DOHH2 (cell line): Measurements from ENCODE around the gene FOXC2.

Experiments used
- H3F3A ChIP-seq: fragments of 200-600 bp; sonication (generic), shearing (Covaris generic); 2 replicates; pipeline ENCODE4 v1.6.0; 2016; ENCODE audit warnings: antibody characterized with exemption, mild to moderate bottlenecking; ENCODE audit not compliant: control insufficient read depth, insufficient read depth
- H3K27ac ChIP-seq: fragments of 200-600 bp; sonication (generic); 2 replicates; pipeline ENCODE4 v1.5.1; 2014; ENCODE audit warnings: low read depth, mild to moderate bottlenecking, low read length, moderate library complexity
- H3K27me3 ChIP-seq: fragments of 200-600 bp; sonication (generic); 2 replicates; pipeline ENCODE4 v1.6.1; 2014; ENCODE audit warnings: mild to moderate bottlenecking, low read length, mixed read lengths; ENCODE audit not compliant: control insufficient read depth
- H3K36me3 ChIP-seq: fragments of 200-600 bp; sonication (generic); 2 replicates; pipeline ENCODE4 v1.6.1; 2014; ENCODE audit warnings: mild to moderate bottlenecking, low read length, moderate library complexity, mixed read lengths; ENCODE audit not compliant: control insufficient read depth
- H3K4me1 ChIP-seq: fragments of 200-600 bp; sonication (generic); 2 replicates; pipeline ENCODE4 v1.6.1; 2014; ENCODE audit warnings: mild to moderate bottlenecking, low read length, mixed read lengths; ENCODE audit not compliant: control insufficient read depth
- H3K4me2 ChIP-seq: fragments of 200-600 bp; sonication (generic); 2 replicates; pipeline ENCODE4 v1.6.0; 2014; ENCODE audit warnings: mild to moderate bottlenecking, low read length, moderate library complexity
- H3K4me3 ChIP-seq: fragments of 200-600 bp; sonication (generic); 2 replicates; pipeline ENCODE4 v1.5.1; 2014; ENCODE audit warnings: mild to moderate bottlenecking, low read length, mixed read lengths
- H3K79me2 ChIP-seq: fragments of 200-600 bp; sonication (generic); 2 replicates; pipeline ENCODE4 v1.6.1; 2014; ENCODE audit warnings: mild to moderate bottlenecking, low read length, mixed read lengths; ENCODE audit not compliant: control insufficient read depth
- H3K9me2 ChIP-seq: fragments of 200-600 bp; sonication (generic); replicated peaks from 2 replicates; pipeline ENCODE4 v1.6.1; 2014; ENCODE audit warnings: mild to moderate bottlenecking, low read length, mixed read lengths; ENCODE audit not compliant: control insufficient read depth
- H3K9me3 ChIP-seq: fragments of 200-600 bp; sonication (generic); 2 replicates; pipeline ENCODE4 v1.6.1; 2014; ENCODE audit warnings: antibody characterized with exemption, low read length, mixed read lengths; ENCODE audit not compliant: control insufficient read depth, insufficient read depth
- H4K20me1 ChIP-seq: fragments of 200-600 bp; sonication (generic); 2 replicates; pipeline ENCODE4 v1.6.0; 2014; ENCODE audit warnings: low read depth, mild to moderate bottlenecking, antibody characterized with exemption, low read length, moderate library complexity; ENCODE audit not compliant: control insufficient read depth, insufficient read depth
- EZH2phosphoT487 ChIP-seq: fragments of 200-600 bp; sonication (generic); IDR thresholded peaks from 2 replicates; pipeline ENCODE4 v1.6.1; 2017; ENCODE audit warnings: borderline replicate concordance, mild to moderate bottlenecking, antibody characterized with exemption, low read length, moderate library complexity, mixed read lengths
- TF ChIP-seq, protein P1 (sequence below): fragments of 200-600 bp; sonication (generic); IDR thresholded peaks from one replicate; pipeline ENCODE4 v1.5.1; 2014; ENCODE audit warnings: antibody characterized with exemption, mild to moderate bottlenecking, low read depth, low read length; ENCODE audit not compliant: poor library complexity, severe bottlenecking

FOXC2 gene

DNA sequence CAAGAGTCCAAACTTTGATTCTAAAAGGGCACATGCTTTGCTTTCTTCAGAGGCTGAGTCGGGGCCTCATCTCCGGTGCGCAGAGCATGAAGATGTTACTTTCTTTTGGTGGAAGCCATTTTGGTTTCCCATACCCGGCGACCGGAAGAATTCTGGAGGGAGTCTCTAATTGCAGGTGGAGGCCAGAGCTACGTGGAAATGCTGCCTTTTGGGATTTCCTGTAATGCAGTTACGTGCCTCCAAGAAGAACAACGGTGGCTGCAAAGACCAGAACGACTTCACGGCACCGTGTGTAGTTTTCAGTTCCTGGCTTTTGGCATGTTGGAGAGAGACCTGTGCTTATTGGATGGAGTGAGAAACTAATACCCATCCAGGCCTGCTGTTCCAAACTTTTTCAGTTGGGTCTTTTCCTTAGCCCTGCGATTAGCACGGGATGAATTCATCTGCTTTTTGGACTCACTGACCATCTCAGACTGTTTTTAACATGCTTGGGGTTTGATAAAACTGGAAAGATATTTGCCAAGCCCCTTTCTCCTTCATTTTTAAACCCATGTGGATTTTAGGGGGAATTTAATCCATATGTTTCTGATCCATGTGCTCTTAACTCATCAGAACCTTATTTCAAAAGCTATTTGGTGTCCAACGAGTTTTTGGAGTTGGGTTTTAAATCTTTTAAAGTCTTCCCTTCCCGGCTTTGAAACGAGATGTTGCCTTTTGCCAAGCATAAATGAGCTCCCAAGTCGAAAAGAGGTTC, 30.7 kb downstream of the FOXC2 start:
- TF ChIP-seq EZH2phosphoT487, result no peak
- TF ChIP-seq, protein P1, sequence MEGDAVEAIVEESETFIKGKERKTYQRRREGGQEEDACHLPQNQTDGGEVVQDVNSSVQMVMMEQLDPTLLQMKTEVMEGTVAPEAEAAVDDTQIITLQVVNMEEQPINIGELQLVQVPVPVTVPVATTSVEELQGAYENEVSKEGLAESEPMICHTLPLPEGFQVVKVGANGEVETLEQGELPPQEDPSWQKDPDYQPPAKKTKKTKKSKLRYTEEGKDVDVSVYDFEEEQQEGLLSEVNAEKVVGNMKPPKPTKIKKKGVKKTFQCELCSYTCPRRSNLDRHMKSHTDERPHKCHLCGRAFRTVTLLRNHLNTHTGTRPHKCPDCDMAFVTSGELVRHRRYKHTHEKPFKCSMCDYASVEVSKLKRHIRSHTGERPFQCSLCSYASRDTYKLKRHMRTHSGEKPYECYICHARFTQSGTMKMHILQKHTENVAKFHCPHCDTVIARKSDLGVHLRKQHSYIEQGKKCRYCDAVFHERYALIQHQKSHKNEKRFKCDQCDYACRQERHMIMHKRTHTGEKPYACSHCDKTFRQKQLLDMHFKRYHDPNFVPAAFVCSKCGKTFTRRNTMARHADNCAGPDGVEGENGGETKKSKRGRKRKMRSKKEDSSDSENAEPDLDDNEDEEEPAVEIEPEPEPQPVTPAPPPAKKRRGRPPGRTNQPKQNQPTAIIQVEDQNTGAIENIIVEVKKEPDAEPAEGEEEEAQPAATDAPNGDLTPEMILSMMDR, result no peak

DNA sequence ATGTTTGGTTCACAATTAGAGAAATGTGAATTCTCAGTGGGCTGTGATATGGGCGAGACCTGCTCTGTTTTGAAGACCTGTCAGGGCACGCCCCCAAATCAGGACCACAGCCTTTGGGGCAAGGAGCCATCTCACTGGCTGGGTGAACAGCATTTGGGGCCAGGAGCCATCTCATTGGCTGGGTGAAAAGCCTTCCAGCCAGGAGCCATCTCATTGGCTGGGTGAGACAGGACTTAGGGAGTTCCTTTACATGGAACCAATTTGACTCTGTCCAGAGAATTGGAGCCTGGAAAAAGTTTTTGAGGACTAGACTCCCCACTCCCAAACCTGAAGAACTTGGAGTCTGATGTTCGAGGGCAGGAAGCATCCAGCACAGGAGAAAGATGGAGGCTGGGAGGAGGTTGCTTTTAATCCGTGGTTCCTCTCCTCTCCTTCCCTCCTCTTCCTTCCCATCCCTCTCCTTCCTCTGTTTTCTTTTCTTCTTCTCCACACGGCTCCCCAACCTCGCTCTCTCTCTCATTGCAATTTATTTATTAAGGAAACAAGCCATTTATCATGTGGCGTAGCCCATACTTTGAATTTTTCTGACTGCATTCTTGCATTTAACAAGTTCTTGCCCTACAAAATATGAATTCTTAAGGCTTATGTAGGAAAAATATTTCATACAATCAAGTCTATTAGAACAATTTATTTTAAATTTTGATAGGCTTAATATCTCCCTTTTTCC, 31.4 kb downstream of the FOXC2 start:
- H3K9me2 ChIP-seq, result no peaks in the 10 kb centered on the region
- H3K4me1 ChIP-seq, result no peaks in the 10 kb centered on the region
- no peak for TF ChIP-seq EZH2phosphoT487
- TF ChIP-seq, protein P1, result no peak
- no peaks in the 10 kb centered on the region for H3K36me3 ChIP-seq
- no peak overlapping the region for H3K4me2 ChIP-seq
- no peaks in the 10 kb centered on the region for H3F3A ChIP-seq
- no peaks in the 10 kb centered on the region for H3K9me3 ChIP-seq
- no peaks in the 10 kb centered on the region for H3K79me2 ChIP-seq
- H4K20me1 ChIP-seq, result no peaks in the 10 kb centered on the region
- no peak overlapping the region for H3K27ac ChIP-seq
- no peak overlapping the region for H3K4me3 ChIP-seq
- peaks cover 10% of the 10 kb centered on the region; the same call in 1 of the 2 replicates for H3K27me3 ChIP-seq

More for the DNA sequence above, 30.7 kb downstream of the FOXC2 start:
- H4K20me1 ChIP-seq, result no peaks in the 10 kb centered on the region
- H3K27ac ChIP-seq, result no peak overlapping the region
- no peaks in the 10 kb centered on the region for H3K4me1 ChIP-seq
- H3K4me2 ChIP-seq, result no peak overlapping the region
- peaks cover 13% of the 10 kb centered on the region; the same call in 1 of the 2 replicates for H3K27me3 ChIP-seq
- H3K36me3 ChIP-seq, result no peaks in the 10 kb centered on the region
- no peak overlapping the region for H3K4me3 ChIP-seq
- H3F3A ChIP-seq, result no peaks in the 10 kb centered on the region
- H3K9me2 ChIP-seq, result no peaks in the 10 kb centered on the region
- H3K9me3 ChIP-seq, result no peaks in the 10 kb centered on the region
- H3K79me2 ChIP-seq, result no peaks in the 10 kb centered on the region

DNA sequence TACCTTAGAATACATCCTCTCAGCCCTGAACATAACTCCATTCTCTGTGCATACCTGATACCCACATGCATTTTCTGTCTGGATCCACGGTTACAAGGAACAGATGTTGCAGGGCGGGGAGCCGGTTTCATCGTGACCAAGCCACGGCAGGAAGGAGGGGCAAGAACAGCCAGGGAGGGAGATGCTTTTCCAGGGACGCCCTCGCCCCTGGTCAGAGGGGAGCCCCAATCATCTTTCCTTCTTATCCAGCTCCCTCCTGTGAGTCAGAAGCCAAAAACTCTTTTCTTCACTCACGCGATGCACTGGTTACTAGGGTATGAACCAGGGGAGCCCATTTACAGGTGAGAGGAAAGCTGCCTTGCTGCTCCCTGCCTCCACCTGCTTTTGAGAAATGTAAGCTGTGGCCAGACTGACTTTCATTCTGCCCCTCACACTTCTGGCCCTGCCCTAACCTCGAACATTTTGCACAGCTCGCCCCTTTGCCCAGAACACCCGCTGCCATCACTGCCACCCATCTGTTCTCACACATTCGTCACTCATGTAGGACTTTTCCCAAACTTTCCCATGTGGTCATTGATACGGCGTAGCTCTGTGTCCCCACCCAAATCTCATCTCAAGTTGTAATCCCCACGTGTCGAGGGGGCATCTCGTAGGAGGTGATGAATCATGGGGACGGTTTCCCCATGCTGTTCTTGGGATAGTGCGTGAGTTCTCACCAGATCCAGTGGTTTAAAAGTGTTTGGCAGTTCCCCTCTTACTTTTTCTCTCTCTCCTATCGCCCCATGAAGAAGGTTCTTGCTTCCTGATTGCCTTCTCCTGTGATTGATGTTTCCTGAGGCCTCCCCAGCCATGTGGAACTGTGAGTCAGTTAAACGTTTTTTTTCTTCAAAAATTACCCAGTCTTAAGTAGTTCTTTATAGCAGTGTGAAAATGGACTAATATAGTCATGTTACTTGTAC, 32.3 kb downstream of the FOXC2 start:
- TF ChIP-seq EZH2phosphoT487, result no peak
- TF ChIP-seq, protein P1, result no peak
- no peak overlapping the region for H3K4me3 ChIP-seq
- H3F3A ChIP-seq, result no peaks in the 10 kb centered on the region
- no peaks in the 10 kb centered on the region for H3K36me3 ChIP-seq
- H3K27me3 ChIP-seq, result peaks cover 2% of the 10 kb centered on the region; the same call in 1 of the 2 replicates
- H3K9me3 ChIP-seq, result no peaks in the 10 kb centered on the region
- H4K20me1 ChIP-seq, result no peaks in the 10 kb centered on the region
- H3K9me2 ChIP-seq, result no peaks in the 10 kb centered on the region
- no peak overlapping the region for H3K27ac ChIP-seq
- H3K4me2 ChIP-seq, result no peak overlapping the region
- no peaks in the 10 kb centered on the region for H3K79me2 ChIP-seq
- H3K4me1 ChIP-seq, result no peaks in the 10 kb centered on the region
